K562 (cell line): ENCODE results near the gene B4GALNT2. TPM values are rescaled to one million over a fixed set of nuclear protein-coding genes. Genes with fewer than 3 reads are reported as not detected.

Experiments
- ATAC-seq: fragments of 200-7000 bp; cut with Tn5 transposase; 3 replicates; pipeline ENCODE4 v1.9.1; 2020; ENCODE audit warnings: moderate library complexity
- BruUV-seq: library from RNA; stranded (reverse); fragments of 400-500 nt; replicated peaks from 2 replicates; lab custom pipeline; 2021; lab: Mats Ljungman, UMichigan
- CTCF ChIA-PET: fragments of 300-600 bp; formaldehyde crosslinking; extraction: SDS; loops from one replicate; lab custom pipeline; 2021; ENCODE audit warnings: low intra/inter-chr PET ratio; lab: Yijun Ruan, JAX
- POLR2A ChIA-PET: fragments of 300-600, 350-650 bp; sonication (Branson Sonifier 250); formaldehyde crosslinking; extraction: SDS; loops from one replicate; lab custom pipeline; 2021; ENCODE audit warnings: antibody characterized with exemption, inconsistent platforms; lab: Yijun Ruan, JAX
- DNase-seq, 4 experiments: peaks; one replicate each; pipeline versions ENCODE4 v3.0.0 to v3.0.0-alpha.2; 2011 to 2018; ENCODE audit warnings: low spot score in 3 of 4, mixed read lengths in 3 of 4; ENCODE audit errors: extremely low read depth in 1 of 4
- FAIRE-seq: peaks from 2 replicates; lab custom pipeline; 2011; peaks lifted over from hg19 to GRCh38; lab: Jason Lieb, UNC
- H2AFZ ChIP-seq: 2 replicates; pipeline ENCODE4 v1.6.0; 2011; ENCODE audit warnings: low read depth, low read length, control low read depth, inconsistent platforms
- H3K27ac ChIP-seq: fragments of 200-600 bp; 3 replicates; pipeline ENCODE4 v1.8.0; 2011; ENCODE audit warnings: low read depth, mild to moderate bottlenecking, control low read depth, inconsistent platforms, low read length, moderate library complexity, mixed read lengths; ENCODE audit errors: extremely low read depth
- H3K27me3 ChIP-seq, 2 experiments: fragments of 300-600 bp in 1 of 2; 2 replicates in 1 of 2; 3 replicates in 1 of 2; pipeline versions ENCODE4 v1.6.0 to v1.8.0; 2011; ENCODE audit warnings: inconsistent platforms in 2 of 2, low read length in 2 of 2, mild to moderate bottlenecking in 1 of 2, mixed read lengths in 1 of 2, moderate library complexity in 1 of 2; ENCODE audit not compliant: control insufficient read depth in 2 of 2, insufficient read depth in 2 of 2
- H3K36me3 ChIP-seq: fragments of 300-600 bp; 3 replicates; pipeline ENCODE4 v1.8.0; 2011; ENCODE audit warnings: mild to moderate bottlenecking, low read length, inconsistent platforms; ENCODE audit not compliant: control insufficient read depth, insufficient read depth
- H3K4me1 ChIP-seq, 2 experiments: fragments of 200-600 bp in 1 of 2; replicated peaks in 1 of 2; 2 replicates in 1 of 2; 3 replicates in 1 of 2; pipeline versions ENCODE4 v1.5.1 to v1.8.0; 2011; ENCODE audit warnings: inconsistent platforms in 2 of 2, low read length in 2 of 2, mild to moderate bottlenecking in 1 of 2, mixed read lengths in 1 of 2, moderate library complexity in 1 of 2; ENCODE audit not compliant: control insufficient read depth in 2 of 2, insufficient read depth in 2 of 2
- H3K4me2 ChIP-seq: 2 replicates; pipeline ENCODE4 v1.6.1; 2011; ENCODE audit warnings: low read length, control low read depth, inconsistent platforms, mixed read lengths; ENCODE audit not compliant: insufficient read depth
- H3K4me3 ChIP-seq: fragments of 200-600 bp; sonication (generic), shearing (Covaris generic); 2 replicates; pipeline ENCODE4 v1.5.1; 2016; ENCODE audit warnings: control low read depth, inconsistent platforms
- H3K79me2 ChIP-seq: fragments of 200-600 bp; 3 replicates; pipeline ENCODE4 v1.8.0; 2011; ENCODE audit warnings: low read length, inconsistent platforms; ENCODE audit not compliant: control insufficient read depth, insufficient read depth
- H3K9ac ChIP-seq, 2 experiments: 2 replicates each; pipeline versions ENCODE4 v1.6.0 to v1.6.1; 2011; ENCODE audit warnings: low read depth in 2 of 2, low read length in 2 of 2, control low read depth in 1 of 2, inconsistent platforms in 1 of 2, mild to moderate bottlenecking in 1 of 2, mixed read lengths in 1 of 2; ENCODE audit not compliant: insufficient read depth in 1 of 2
- H3K9me1 ChIP-seq: one replicate; pipeline ENCODE4 v1.6.0; 2011; ENCODE audit warnings: inconsistent platforms, mild to moderate bottlenecking, low read length, moderate library complexity; ENCODE audit not compliant: control insufficient read depth, insufficient read depth
- H3K9me3 ChIP-seq: replicated peaks from 2 replicates; pipeline ENCODE4 v1.5.1; 2011; ENCODE audit warnings: low read depth, low read length, inconsistent platforms; ENCODE audit not compliant: control insufficient read depth, insufficient read depth
- H4K20me1 ChIP-seq: replicated peaks from 2 replicates; pipeline ENCODE4 v1.6.1; 2011; ENCODE audit warnings: low read length, inconsistent platforms, mixed read lengths; ENCODE audit not compliant: control insufficient read depth, insufficient read depth
- GABPA ChIP-seq: fragments of 200-800 bp; sonication (Bioruptor generic); conservative IDR thresholded peaks from 2 replicates; pipeline ENCODE4 v1.6.1; 2016; ENCODE audit warnings: low read depth, missing genetic modification characterization, missing compliant biosample characterization
- PRMT5 ChIP-seq: sonication (generic); formaldehyde crosslinking; IDR thresholded peaks from 2 replicates; pipeline ENCODE4 v1.5.0; 2020; ENCODE audit warnings: missing genetic modification reagents
- ZBTB17 ChIP-seq: fragments of 450-650 bp; formaldehyde crosslinking; IDR thresholded peaks from 2 replicates; pipeline ENCODE4 v1.4.0; 2020; ENCODE audit warnings: mild to moderate bottlenecking
- ZNF24 ChIP-seq: fragments of 450-650 bp; IDR thresholded peaks from 2 replicates; pipeline ENCODE4 v1.6.1; 2016
- ZNF445 ChIP-seq: fragments of 250-450 bp; sonication (Bioruptor Pico); IDR thresholded peaks from 2 replicates; pipeline ENCODE4 v1.4.0; 2020; ENCODE audit warnings: low read depth, mild to moderate bottlenecking, moderate library complexity
- ZNF644 ChIP-seq: fragments of 200-800 bp; sonication (Bioruptor generic); IDR thresholded peaks from 2 replicates; pipeline ENCODE4 v1.6.1; 2016; ENCODE audit warnings: low read depth, missing genetic modification characterization, missing compliant biosample characterization
- WGBS: fragments of 100-300 bp; shearing (Covaris generic); methylation state at CpG from one replicate; pipeline ENCODE4 v1.1.6; 2016; ENCODE audit warnings: low coverage, mixed read lengths; ENCODE audit not compliant: insufficient coverage; ENCODE audit errors: missing lambda C conversion rate; 5-methylcytosine and 5-hydroxymethylcytosine counted together
- in situ Hi-C: fragments of 300-500 bp; cut with MboI; formaldehyde crosslinking; loops from 4 replicates; pipeline ENCODE4 v1.15.0; 2018; ENCODE audit warnings: inconsistent platforms, mixed read lengths
- intact Hi-C: fragments of 100-400 bp; cut with micrococcal nuclease; formaldehyde crosslinking; loops from 2 replicates; pipeline ENCODE4 v1.14.2; 2022
- polyA plus RNA-seq, 8 experiments: library from polyadenylated mRNA; depleted of rRNA in 4 of 8; stranded (reverse) in 5 of 8; unstranded in 3 of 8; fragments of >200 nt; fragmentation: Nextera tagmentation in 2 of 8; fragmentation: Illumina TruSeq in 1 of 8; extraction: Ambion mirVana in 2 of 8; extraction: Trizol in 1 of 8; gene quantifications; 2 replicates each; pipeline versions ENCODE4 v1.2.1 to v1.2.3, GENCODE V29; 2011 to 2014; ENCODE audit warnings: inconsistent platforms in 1 of 8, missing spikeins in 1 of 8
- total RNA-seq, 7 experiments: library from RNA; depleted of rRNA in 6 of 7; stranded (reverse); fragments of >200 nt in 6 of 7; fragmentation: Illumina TruSeq in 2 of 7; extraction: Trizol in 2 of 7; gene quantifications; 2 replicates each; pipeline versions ENCODE4 v1.2.1 to v1.2.3, GENCODE V29; 2011 to 2021; ENCODE audit warnings: low replicate concordance in 1 of 7
- TF ChIP-seq, protein P1 (sequence below): fragments of 450-650 bp; IDR thresholded peaks from 2 replicates; pipeline ENCODE4 v1.7.0; 2016; ENCODE audit warnings: borderline replicate concordance

The B4GALNT2 gene
- total and polyA plus RNA-seq, 9 of the 15 experiments (the other 6 are each of a cell fraction or from before 2014, with no cell fraction given), result not detected

DNA sequence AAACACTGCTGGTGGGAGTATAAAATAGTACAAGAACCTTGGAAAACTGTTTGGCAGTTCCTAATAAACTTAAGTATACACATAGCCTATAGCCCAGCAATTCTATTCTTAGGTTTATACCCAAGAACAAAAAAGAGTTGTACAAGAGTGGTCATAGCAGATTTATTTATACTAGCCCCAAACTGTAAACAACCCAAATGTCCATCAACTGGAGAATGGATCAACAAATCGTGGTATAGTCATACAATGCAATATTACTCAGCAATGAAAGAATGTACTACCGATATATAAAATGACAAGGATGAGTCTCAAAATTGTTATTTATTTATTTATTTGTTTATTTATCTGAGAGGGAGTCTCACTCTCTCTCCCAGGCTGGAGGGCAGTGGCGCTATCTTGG lies 54.7 kb downstream of the B4GALNT2 start:
- H3K36me3 ChIP-seq, result no peaks in the 10 kb centered on the region
- no peak for FAIRE-seq
- no peaks in the 10 kb centered on the region for H4K20me1 ChIP-seq
- no peak overlapping the region for H3K9ac ChIP-seq
- no peak for ATAC-seq
- no peak overlapping the region for H3K4me3 ChIP-seq
- H3K4me2 ChIP-seq, result no peak overlapping the region
- H3K9me3 ChIP-seq, result 0 out of 2 replicates have a peak, but pooled peaks cover 3% of the 10 kb centered on the region
- CTCF ChIA-PET, result no interaction called here
- in situ Hi-C loops, result no loop called here
- POLR2A ChIA-PET, result no interaction called here
- no peaks in the 10 kb centered on the region for H3K27me3 ChIP-seq
- no peaks in the 10 kb centered on the region for H3K79me2 ChIP-seq
- H3K27ac ChIP-seq, result no peak overlapping the region
- WGBS, result 2% methylated on average over 3 of the region's 3 CpGs
- peaks cover 0 to 5% of the 10 kb centered on the region in 2 experiments; a peak in 2 of 5 replicates for H3K4me1 ChIP-seq
- BruUV-seq, result no TSS peak
- no peak for DNase-seq
- intact Hi-C loops, result no loop called here
- H2AFZ ChIP-seq, result no peak overlapping the region
- TF ChIP-seq ZBTB17 (no peak), ZNF445 (CRISPR knock-in tag) (no peak), ZNF24 (no peak), PRMT5 (no peak), ZNF644 (tag) (no peak), GABPA (tag) (no peak)
- TF ChIP-seq, protein P1, sequence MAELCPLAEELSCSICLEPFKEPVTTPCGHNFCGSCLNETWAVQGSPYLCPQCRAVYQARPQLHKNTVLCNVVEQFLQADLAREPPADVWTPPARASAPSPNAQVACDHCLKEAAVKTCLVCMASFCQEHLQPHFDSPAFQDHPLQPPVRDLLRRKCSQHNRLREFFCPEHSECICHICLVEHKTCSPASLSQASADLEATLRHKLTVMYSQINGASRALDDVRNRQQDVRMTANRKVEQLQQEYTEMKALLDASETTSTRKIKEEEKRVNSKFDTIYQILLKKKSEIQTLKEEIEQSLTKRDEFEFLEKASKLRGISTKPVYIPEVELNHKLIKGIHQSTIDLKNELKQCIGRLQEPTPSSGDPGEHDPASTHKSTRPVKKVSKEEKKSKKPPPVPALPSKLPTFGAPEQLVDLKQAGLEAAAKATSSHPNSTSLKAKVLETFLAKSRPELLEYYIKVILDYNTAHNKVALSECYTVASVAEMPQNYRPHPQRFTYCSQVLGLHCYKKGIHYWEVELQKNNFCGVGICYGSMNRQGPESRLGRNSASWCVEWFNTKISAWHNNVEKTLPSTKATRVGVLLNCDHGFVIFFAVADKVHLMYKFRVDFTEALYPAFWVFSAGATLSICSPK, result no peak
- H3K9me1 ChIP-seq, result no peaks in the 10 kb centered on the region
